ENCODE measurements around the gene TAAR8. TPM values are rescaled to one million over a fixed set of nuclear protein-coding genes. Genes with fewer than 3 reads are reported as not detected.

Gene TAAR8
- total RNA-seq, 4 donors from 2014 or later = not detected

DNA sequence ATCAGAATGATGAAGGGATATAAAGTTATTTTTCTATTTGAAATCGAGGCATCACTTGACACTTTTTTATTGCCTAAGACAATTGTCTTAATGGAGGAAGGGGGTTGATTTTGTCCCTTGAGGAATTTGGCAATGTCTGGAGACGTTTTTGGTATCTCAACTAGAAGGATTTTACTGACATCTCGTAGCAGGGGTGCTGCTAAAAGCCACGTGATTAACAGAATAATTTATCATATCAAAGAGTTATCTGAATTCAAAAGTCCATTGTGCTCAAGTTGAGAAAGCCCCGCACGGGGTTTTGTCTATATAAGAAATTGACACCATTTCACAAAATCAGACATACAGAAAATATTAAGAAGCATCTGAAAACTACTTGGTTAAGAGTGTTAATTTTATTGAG lies 16.1 kb downstream of the TAAR8 start:
- DNase-seq = no peak
- Histone ChIP-seq H3K4me3 (no peak overlapping the region), H3K4me1 (no peaks in the 10 kb centered on the region), H3K36me3 (no peaks in the 10 kb centered on the region), H3K27ac (no peak overlapping the region), H3K9me3 (no peaks in the 10 kb centered on the region), H3K27me3 (peaks cover 0 to 18% (median 0%) of the 10 kb centered on the region in 4 donors)
- WGBS, 2 donors = 46 to 54% methylated on average over 6 of the region's 6 CpGs
- intact Hi-C loops (cut with DNase I) = no loop called here
- TF ChIP-seq, protein P1, sequence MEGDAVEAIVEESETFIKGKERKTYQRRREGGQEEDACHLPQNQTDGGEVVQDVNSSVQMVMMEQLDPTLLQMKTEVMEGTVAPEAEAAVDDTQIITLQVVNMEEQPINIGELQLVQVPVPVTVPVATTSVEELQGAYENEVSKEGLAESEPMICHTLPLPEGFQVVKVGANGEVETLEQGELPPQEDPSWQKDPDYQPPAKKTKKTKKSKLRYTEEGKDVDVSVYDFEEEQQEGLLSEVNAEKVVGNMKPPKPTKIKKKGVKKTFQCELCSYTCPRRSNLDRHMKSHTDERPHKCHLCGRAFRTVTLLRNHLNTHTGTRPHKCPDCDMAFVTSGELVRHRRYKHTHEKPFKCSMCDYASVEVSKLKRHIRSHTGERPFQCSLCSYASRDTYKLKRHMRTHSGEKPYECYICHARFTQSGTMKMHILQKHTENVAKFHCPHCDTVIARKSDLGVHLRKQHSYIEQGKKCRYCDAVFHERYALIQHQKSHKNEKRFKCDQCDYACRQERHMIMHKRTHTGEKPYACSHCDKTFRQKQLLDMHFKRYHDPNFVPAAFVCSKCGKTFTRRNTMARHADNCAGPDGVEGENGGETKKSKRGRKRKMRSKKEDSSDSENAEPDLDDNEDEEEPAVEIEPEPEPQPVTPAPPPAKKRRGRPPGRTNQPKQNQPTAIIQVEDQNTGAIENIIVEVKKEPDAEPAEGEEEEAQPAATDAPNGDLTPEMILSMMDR (IDR thresholded peaks at IDR 0.05) = no peak
- TF ChIP-seq POLR2A (IDR thresholded peaks at IDR 0.05) = no peak

DNA sequence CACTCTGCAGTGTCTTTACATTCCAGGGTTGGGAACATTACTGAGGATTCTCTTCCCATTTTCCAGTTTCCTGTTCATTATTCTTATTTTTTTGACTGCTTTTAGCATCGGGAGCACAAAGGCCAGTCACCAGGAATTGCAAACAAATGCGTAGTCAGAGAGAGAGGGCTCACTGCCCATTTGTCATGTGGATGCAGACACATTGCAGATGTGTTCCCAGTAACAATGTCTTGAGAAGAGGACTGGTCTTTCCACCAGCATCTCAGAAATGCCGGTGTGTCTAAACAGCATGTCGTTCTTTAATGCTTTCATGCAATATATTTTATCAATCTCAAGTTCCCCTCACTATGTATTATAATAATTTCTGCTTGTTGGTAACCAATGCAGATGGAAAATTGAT lies 16.7 kb downstream of the TAAR8 start:
- 46 to 55% methylated on average over 4 of the region's 4 CpGs for WGBS, 2 donors
- Histone ChIP-seq H3K27ac (no peak overlapping the region), H3K4me1 (no peaks in the 10 kb centered on the region), H3K36me3 (no peaks in the 10 kb centered on the region), H3K27me3 (peaks cover 0 to 18% (median 0%) of the 10 kb centered on the region in 4 donors), H3K9me3 (no peaks in the 10 kb centered on the region), H3K4me3 (no peak overlapping the region)
- TF ChIP-seq, protein P1 (IDR thresholded peaks at IDR 0.05) = no peak
- TF ChIP-seq POLR2A (IDR thresholded peaks at IDR 0.05) = no peak
- DNase-seq = no peak
- intact Hi-C loops (cut with DNase I) = no loop called here

DNA sequence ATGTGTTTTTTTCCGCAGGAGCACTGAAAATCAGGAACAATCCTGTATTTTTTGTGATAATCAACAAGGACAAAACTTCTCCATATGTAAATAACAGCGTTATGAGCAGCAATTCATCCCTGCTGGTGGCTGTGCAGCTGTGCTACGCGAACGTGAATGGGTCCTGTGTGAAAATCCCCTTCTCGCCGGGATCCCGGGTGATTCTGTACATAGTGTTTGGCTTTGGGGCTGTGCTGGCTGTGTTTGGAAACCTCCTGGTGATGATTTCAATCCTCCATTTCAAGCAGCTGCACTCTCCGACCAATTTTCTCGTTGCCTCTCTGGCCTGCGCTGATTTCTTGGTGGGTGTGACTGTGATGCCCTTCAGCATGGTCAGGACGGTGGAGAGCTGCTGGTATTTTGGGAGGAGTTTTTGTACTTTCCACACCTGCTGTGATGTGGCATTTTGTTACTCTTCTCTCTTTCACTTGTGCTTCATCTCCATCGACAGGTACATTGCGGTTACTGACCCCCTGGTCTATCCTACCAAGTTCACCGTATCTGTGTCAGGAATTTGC lies 17.8 kb downstream of the TAAR8 start, which contains the start of gene TAAR6:
TSS of gene TAAR6 (plus strand) at position 102 of the 557 bp plus-strand sequence. CDS start at position 102, 0 bp downstream.
- TF ChIP-seq, protein P1 (IDR thresholded peaks at IDR 0.05) = no peak
- no peak for TF ChIP-seq POLR2A (IDR thresholded peaks at IDR 0.05)
- WGBS, 2 donors = 70 to 78% methylated on average over 15 of the region's 15 CpGs
- intact Hi-C loops (cut with DNase I) = no loop called here

DNA sequence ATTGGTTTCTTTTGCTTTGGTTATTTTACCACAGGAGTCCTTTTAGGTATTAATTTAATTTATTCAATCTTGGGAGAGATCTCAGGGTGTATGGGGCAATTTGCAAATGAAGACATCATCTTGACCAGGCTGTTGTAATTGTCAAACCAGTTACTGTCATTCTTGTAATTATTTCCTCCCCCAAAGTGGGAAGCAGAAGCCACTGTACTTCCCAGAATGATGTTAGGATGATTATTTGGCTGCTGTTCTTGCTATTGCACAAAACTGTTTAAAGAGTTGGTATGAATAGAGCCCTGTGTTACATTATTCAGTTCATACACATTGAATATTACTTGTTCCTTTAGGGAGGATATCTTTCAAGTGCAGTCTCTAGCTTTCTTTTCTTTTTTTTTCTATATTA lies 19.3 kb downstream of the TAAR8 start:
- Histone ChIP-seq H3K36me3 (no peaks in the 10 kb centered on the region), H3K4me1 (no peaks in the 10 kb centered on the region), H3K4me3 (no peak overlapping the region), H3K27me3 (peaks cover 0 to 13% (median 0%) of the 10 kb centered on the region in 4 donors), H3K9me3 (no peaks in the 10 kb centered on the region), H3K27ac (no peak overlapping the region)
- no peak for TF ChIP-seq POLR2A (IDR thresholded peaks at IDR 0.05)
- TF ChIP-seq, protein P1 (IDR thresholded peaks at IDR 0.05) = no peak
- DNase-seq = no peak
- intact Hi-C loops (cut with DNase I) = no loop called here

More for the DNA sequence above, 17.8 kb downstream of the TAAR8 start, which contains the start of gene TAAR6:
- Histone ChIP-seq H3K4me1 (no peaks in the 10 kb centered on the region), H3K9me3 (no peaks in the 10 kb centered on the region), H3K27me3 (peaks cover 0 to 13% (median 0%) of the 10 kb centered on the region in 4 donors), H3K27ac (no peak within 1 kb of the TSS), H3K36me3 (no peaks in the 10 kb centered on the region), H3K4me3 (no peak within 1 kb of the TSS)
- DNase-seq = no peak

DNA sequence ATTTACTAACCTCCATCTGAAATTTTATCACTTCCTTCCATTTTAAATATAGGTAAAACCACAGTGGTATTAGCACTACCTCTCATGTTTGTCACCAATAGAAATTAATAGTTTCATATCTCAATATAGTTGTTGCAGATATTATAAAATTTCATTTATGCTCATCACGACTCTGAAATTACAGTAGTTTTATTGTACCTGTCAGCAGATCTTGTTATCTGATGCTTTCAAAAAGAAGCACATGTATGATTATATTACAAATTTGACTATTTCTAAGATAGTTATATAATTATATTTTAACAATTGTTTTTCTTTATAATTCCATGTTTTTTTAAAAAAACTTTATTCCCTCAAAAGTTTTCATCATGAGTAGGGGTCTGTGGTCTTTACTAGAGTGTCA lies 32.2 kb downstream of the TAAR8 start:
- no peaks in the 10 kb centered on the region for H3K9me3 ChIP-seq
- no peaks in the 10 kb centered on the region for H3K36me3 ChIP-seq
- no peak overlapping the region for H3K4me3 ChIP-seq
- H3K4me1 ChIP-seq = no peaks in the 10 kb centered on the region
- H3K27ac ChIP-seq = no peak overlapping the region
- intact Hi-C loops (cut with DNase I) = no loop called here
- no peak for DNase-seq
- TF ChIP-seq, protein P1 (IDR thresholded peaks at IDR 0.05) = no peak
- no peak for TF ChIP-seq POLR2A (IDR thresholded peaks at IDR 0.05)
- 70 to 92% methylated on average over 1 of the region's 1 CpG for WGBS, 2 donors
- H3K27me3 ChIP-seq = peaks cover 0 to 6% (median 0%) of the 10 kb centered on the region in 4 donors

Data from esophagus squamous epithelium (tissue), 5 donors.